Liver (tissue), 9 donors: Measurements from ENCODE around the gene DUOXA2. TPM values are rescaled to one million over a fixed set of nuclear protein-coding genes. Genes with fewer than 3 reads are reported as not detected.

ENCODE experiments used
- DNase-seq: peaks from one replicate; pipeline ENCODE4 v3.0.0-alpha.2; 2017; ENCODE audit warnings: low spot score
- H3K27ac ChIP-seq, 2 donors: one replicate each; pipeline ENCODE4 v1.7.0; 2013; ENCODE audit warnings: inconsistent platforms in 2 of 2, low read length in 2 of 2, control low read depth in 1 of 2, low read depth in 1 of 2, mild to moderate bottlenecking in 1 of 2
- H3K27me3 ChIP-seq, 4 donors: one replicate each; pipeline versions ENCODE4 v1.6.1 to v1.7.0; 2013; ENCODE audit warnings: low read length in 3 of 4, inconsistent platforms in 1 of 4, mild to moderate bottlenecking in 1 of 4, moderate library complexity in 1 of 4; ENCODE audit not compliant: control insufficient read depth in 4 of 4, insufficient read depth in 4 of 4
- H3K36me3 ChIP-seq, 4 donors: one replicate each; pipeline versions ENCODE4 v1.6.1 to v1.7.0; 2013; ENCODE audit warnings: low read length in 3 of 4, mild to moderate bottlenecking in 3 of 4, low read depth in 1 of 4, moderate library complexity in 1 of 4; ENCODE audit not compliant: control insufficient read depth in 4 of 4, insufficient read depth in 3 of 4
- H3K4me1 ChIP-seq, 4 donors: one replicate each; pipeline versions ENCODE4 v1.6.1 to v1.7.0; 2013; ENCODE audit warnings: low read length in 3 of 4, mild to moderate bottlenecking in 3 of 4, moderate library complexity in 1 of 4; ENCODE audit not compliant: control insufficient read depth in 4 of 4, insufficient read depth in 4 of 4
- H3K4me3 ChIP-seq, 3 donors: one replicate each; pipeline versions ENCODE4 v1.6.1 to v1.7.0; 2013; ENCODE audit warnings: low read length in 3 of 3, control low read depth in 1 of 3, low read depth in 1 of 3, mild to moderate bottlenecking in 1 of 3
- H3K9ac ChIP-seq, 2 donors: one replicate each; pipeline ENCODE4 v1.7.0; 2013; ENCODE audit warnings: low read length in 2 of 2, mild to moderate bottlenecking in 2 of 2, moderate library complexity in 2 of 2, control low read depth in 1 of 2, low read depth in 1 of 2
- H3K9me3 ChIP-seq, 4 donors: one replicate each; pipeline versions ENCODE4 v1.6.1 to v1.7.0; 2013; ENCODE audit warnings: low read length in 3 of 4; ENCODE audit not compliant: control insufficient read depth in 4 of 4
- ATF3 ChIP-seq: IDR thresholded peaks from 2 replicates; pipeline ENCODE4 v1.6.1; 2016; ENCODE audit warnings: antibody characterized with exemption
- EGR1 ChIP-seq, 2 donors: IDR thresholded peaks; 2 replicates each; pipeline ENCODE4 v1.6.1; 2016 to 2018; ENCODE audit warnings: antibody characterized with exemption in 2 of 2, low read depth in 2 of 2
- FOXA1 ChIP-seq: IDR thresholded peaks from 2 replicates; pipeline ENCODE4 v1.6.1; 2016; ENCODE audit warnings: antibody characterized with exemption
- FOXA2 ChIP-seq: IDR thresholded peaks from 2 replicates; pipeline ENCODE4 v1.6.1; 2016; ENCODE audit warnings: antibody characterized with exemption
- GABPA ChIP-seq, 2 donors: IDR thresholded peaks in 1 of 2; conservative IDR thresholded peaks in 1 of 2; 2 replicates each; pipeline ENCODE4 v1.6.1; 2016; ENCODE audit warnings: antibody characterized with exemption in 2 of 2, mild to moderate bottlenecking in 1 of 2, moderate library complexity in 1 of 2
- HNF4A ChIP-seq, 2 donors: conservative IDR thresholded peaks; 2 replicates each; pipeline ENCODE4 v1.6.1; 2016; ENCODE audit warnings: antibody characterized with exemption in 2 of 2, mild to moderate bottlenecking in 2 of 2
- HNF4G ChIP-seq: IDR thresholded peaks from 2 replicates; pipeline ENCODE4 v1.6.1; 2016; ENCODE audit warnings: antibody characterized with exemption
- JUND ChIP-seq, 2 donors: IDR thresholded peaks; 2 replicates each; pipeline ENCODE4 v1.6.1; 2016; ENCODE audit warnings: antibody characterized with exemption in 2 of 2
- MAX ChIP-seq: IDR thresholded peaks from 2 replicates; pipeline ENCODE4 v1.6.1; 2016; ENCODE audit warnings: antibody characterized with exemption
- NR2F2 ChIP-seq: IDR thresholded peaks from 2 replicates; pipeline ENCODE4 v1.6.1; 2016; ENCODE audit warnings: antibody characterized with exemption
- RAD21 ChIP-seq, 2 donors: IDR thresholded peaks; 2 replicates each; pipeline ENCODE4 v1.6.1; 2016; ENCODE audit warnings: antibody characterized with exemption in 2 of 2, mild to moderate bottlenecking in 2 of 2
- RXRA ChIP-seq, 2 donors: IDR thresholded peaks; 2 replicates each; pipeline ENCODE4 v1.6.1; 2017 to 2018; ENCODE audit warnings: antibody characterized with exemption in 2 of 2, mild to moderate bottlenecking in 1 of 2
- YY1 ChIP-seq: IDR thresholded peaks from 2 replicates; pipeline ENCODE4 v1.6.1; 2016; ENCODE audit warnings: antibody characterized with exemption, mild to moderate bottlenecking
- WGBS: extraction: QIAGEN DNeasy Blood & Tissue Kit; methylation state at CpG from one replicate; pipeline ENCODE4 v1.1.7; 2013; 5-methylcytosine and 5-hydroxymethylcytosine counted together
- polyA plus RNA-seq, 2 donors: library from polyadenylated mRNA; stranded (reverse) in 1 of 2; unstranded in 1 of 2; fragments of 200-250 nt in 1 of 2; fragments of >200 nt in 1 of 2; fragmentation: Nextera tagmentation in 1 of 2; extraction: Ambion mirVana in 1 of 2; gene quantifications; one replicate each; pipeline versions ENCODE4 v1.2.1 to v1.2.3, GENCODE V29; 2013 to 2015
- total RNA-seq, 2 donors: library from RNA; depleted of rRNA; stranded (reverse); fragments of >200 nt; gene quantifications; one replicate each; pipeline ENCODE4 v1.2.3, GENCODE V29; 2014
- TF ChIP-seq, protein P1 (sequence below): fragments of 150-350 bp; IDR thresholded peaks from 2 replicates; pipeline ENCODE4 v1.5.1; 2017; ENCODE audit warnings: improper control_type of control experiment, low read depth, low read length; ENCODE audit not compliant: missing input control
- TF ChIP-seq, protein P2 (sequence below): IDR thresholded peaks from 2 replicates; pipeline ENCODE4 v1.6.1; 2016; ENCODE audit warnings: antibody characterized with exemption
- TF ChIP-seq, protein P3 (sequence below): IDR thresholded peaks from 2 replicates; pipeline ENCODE4 v1.6.1; 2016; ENCODE audit warnings: antibody characterized with exemption, mild to moderate bottlenecking
- donor health status: healthy.
- donor health status: healthy.
- donor health status: healthy.
- donor health status: healthy.
- donor health status: healthy.

Gene DUOXA2
- total and polyA plus RNA-seq, 4 donors: 0.07 TPM; not detected in 3

GRCh38 chr15:45121020-45121419 is 6.9 kb downstream of the DUOXA2 start:
- H3K27ac ChIP-seq: no peak overlapping the region
- no peaks in the 10 kb centered on the region for H3K9me3 ChIP-seq
- H3K4me1 ChIP-seq: peaks cover 4 to 18% (median 10%) of the 10 kb centered on the region in 4 donors
- no peak overlapping the region for H3K9ac ChIP-seq
- H3K4me3 ChIP-seq: no peak overlapping the region
- no peaks in the 10 kb centered on the region for H3K36me3 ChIP-seq
- TF ChIP-seq ATF3 (no peak), RXRA (IDR thresholded peaks at IDR 0.05) (no peak), GABPA (IDR thresholded peaks at IDR 0.05 in 1 of 2, conservative IDR thresholded peaks at IDR 0.05 in 1 of 2) (no peak), RAD21 (IDR thresholded peaks at IDR 0.05) (no peak)
- TF ChIP-seq, protein P1, sequence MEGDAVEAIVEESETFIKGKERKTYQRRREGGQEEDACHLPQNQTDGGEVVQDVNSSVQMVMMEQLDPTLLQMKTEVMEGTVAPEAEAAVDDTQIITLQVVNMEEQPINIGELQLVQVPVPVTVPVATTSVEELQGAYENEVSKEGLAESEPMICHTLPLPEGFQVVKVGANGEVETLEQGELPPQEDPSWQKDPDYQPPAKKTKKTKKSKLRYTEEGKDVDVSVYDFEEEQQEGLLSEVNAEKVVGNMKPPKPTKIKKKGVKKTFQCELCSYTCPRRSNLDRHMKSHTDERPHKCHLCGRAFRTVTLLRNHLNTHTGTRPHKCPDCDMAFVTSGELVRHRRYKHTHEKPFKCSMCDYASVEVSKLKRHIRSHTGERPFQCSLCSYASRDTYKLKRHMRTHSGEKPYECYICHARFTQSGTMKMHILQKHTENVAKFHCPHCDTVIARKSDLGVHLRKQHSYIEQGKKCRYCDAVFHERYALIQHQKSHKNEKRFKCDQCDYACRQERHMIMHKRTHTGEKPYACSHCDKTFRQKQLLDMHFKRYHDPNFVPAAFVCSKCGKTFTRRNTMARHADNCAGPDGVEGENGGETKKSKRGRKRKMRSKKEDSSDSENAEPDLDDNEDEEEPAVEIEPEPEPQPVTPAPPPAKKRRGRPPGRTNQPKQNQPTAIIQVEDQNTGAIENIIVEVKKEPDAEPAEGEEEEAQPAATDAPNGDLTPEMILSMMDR: no peak
- DNase-seq: no peak
- WGBS: 92% methylated on average over 3 of the region's 3 CpGs
- peaks cover 0 to 4% (median 0%) of the 10 kb centered on the region in 4 donors for H3K27me3 ChIP-seq

- no peak for DNase-seq
- Histone ChIP-seq H3K36me3 (no peaks in the 10 kb centered on the region), H3K27ac (no peak overlapping the region), H3K4me3 (no peak overlapping the region), H3K27me3 (no peaks in the 10 kb centered on the region), H3K9ac (no peak overlapping the region), H3K4me1 (peaks cover 3 to 12% (median 7%) of the 10 kb centered on the region in 4 donors), H3K9me3 (no peaks in the 10 kb centered on the region)
- TF ChIP-seq YY1 (no peak), HNF4G (no peak), NR2F2 (no peak)
- 70% methylated on average over 9 of the region's 9 CpGs for WGBS
These were observed 7.7 kb downstream of the DUOXA2 start for GRCh38 chr15:45121706-45122417.

DNA sequence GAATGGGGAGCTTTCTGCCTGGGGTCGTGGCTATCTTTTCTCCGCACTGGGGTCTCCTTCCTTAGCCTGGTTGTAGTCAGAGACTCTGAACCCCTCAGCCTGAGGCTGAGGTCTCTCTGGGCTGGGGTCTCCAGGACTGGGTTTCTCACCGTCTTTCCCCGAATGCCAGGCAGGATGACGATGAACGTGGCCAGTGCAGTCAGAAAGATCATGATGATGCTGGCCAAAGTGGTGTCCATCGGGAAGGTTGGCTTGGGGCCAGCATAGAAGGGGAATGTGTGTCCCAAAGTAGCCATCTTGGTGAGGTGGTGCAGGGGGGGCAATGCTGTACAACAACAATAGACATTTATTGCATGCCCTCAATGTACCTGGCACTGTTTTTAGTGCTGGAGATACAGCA is 8.6 kb downstream of the DUOXA2 start:
- no peak for DNase-seq
- no peaks in the 10 kb centered on the region for H3K27me3 ChIP-seq
- no peaks in the 10 kb centered on the region for H3K9me3 ChIP-seq
- H3K4me1 ChIP-seq: peaks cover 0 to 6% (median 2%) of the 10 kb centered on the region in 4 donors
- H3K9ac ChIP-seq: no peak overlapping the region
- H3K27ac ChIP-seq: no peak overlapping the region
- H3K4me3 ChIP-seq: no peak overlapping the region
- WGBS: 82% methylated on average over 7 of the region's 7 CpGs
- H3K36me3 ChIP-seq: no peaks in the 10 kb centered on the region
- no peak for TF ChIP-seq FOXA2
- TF ChIP-seq HNF4G: no peak
- TF ChIP-seq RAD21 (IDR thresholded peaks at IDR 0.05): no peak
- TF ChIP-seq MAX: no peak
- TF ChIP-seq, protein P2, sequence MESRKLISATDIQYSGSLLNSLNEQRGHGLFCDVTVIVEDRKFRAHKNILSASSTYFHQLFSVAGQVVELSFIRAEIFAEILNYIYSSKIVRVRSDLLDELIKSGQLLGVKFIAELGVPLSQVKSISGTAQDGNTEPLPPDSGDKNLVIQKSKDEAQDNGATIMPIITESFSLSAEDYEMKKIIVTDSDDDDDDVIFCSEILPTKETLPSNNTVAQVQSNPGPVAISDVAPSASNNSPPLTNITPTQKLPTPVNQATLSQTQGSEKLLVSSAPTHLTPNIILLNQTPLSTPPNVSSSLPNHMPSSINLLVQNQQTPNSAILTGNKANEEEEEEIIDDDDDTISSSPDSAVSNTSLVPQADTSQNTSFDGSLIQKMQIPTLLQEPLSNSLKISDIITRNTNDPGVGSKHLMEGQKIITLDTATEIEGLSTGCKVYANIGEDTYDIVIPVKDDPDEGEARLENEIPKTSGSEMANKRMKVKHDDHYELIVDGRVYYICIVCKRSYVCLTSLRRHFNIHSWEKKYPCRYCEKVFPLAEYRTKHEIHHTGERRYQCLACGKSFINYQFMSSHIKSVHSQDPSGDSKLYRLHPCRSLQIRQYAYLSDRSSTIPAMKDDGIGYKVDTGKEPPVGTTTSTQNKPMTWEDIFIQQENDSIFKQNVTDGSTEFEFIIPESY: no peak
- TF ChIP-seq, protein P3, sequence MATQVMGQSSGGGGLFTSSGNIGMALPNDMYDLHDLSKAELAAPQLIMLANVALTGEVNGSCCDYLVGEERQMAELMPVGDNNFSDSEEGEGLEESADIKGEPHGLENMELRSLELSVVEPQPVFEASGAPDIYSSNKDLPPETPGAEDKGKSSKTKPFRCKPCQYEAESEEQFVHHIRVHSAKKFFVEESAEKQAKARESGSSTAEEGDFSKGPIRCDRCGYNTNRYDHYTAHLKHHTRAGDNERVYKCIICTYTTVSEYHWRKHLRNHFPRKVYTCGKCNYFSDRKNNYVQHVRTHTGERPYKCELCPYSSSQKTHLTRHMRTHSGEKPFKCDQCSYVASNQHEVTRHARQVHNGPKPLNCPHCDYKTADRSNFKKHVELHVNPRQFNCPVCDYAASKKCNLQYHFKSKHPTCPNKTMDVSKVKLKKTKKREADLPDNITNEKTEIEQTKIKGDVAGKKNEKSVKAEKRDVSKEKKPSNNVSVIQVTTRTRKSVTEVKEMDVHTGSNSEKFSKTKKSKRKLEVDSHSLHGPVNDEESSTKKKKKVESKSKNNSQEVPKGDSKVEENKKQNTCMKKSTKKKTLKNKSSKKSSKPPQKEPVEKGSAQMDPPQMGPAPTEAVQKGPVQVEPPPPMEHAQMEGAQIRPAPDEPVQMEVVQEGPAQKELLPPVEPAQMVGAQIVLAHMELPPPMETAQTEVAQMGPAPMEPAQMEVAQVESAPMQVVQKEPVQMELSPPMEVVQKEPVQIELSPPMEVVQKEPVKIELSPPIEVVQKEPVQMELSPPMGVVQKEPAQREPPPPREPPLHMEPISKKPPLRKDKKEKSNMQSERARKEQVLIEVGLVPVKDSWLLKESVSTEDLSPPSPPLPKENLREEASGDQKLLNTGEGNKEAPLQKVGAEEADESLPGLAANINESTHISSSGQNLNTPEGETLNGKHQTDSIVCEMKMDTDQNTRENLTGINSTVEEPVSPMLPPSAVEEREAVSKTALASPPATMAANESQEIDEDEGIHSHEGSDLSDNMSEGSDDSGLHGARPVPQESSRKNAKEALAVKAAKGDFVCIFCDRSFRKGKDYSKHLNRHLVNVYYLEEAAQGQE: no peak
- no peak for TF ChIP-seq EGR1 (IDR thresholded peaks at IDR 0.05; ENCODE audit: low read depth in 2 of 2)
- no peak for TF ChIP-seq ATF3
- TF ChIP-seq HNF4A (conservative IDR thresholded peaks at IDR 0.05): no peak
- no peak for TF ChIP-seq FOXA1
- no peak for TF ChIP-seq RXRA (IDR thresholded peaks at IDR 0.05)
- TF ChIP-seq GABPA (IDR thresholded peaks at IDR 0.05 in 1 of 2, conservative IDR thresholded peaks at IDR 0.05 in 1 of 2): no peak
- TF ChIP-seq, protein P1: no peak
- no peak for TF ChIP-seq JUND (IDR thresholded peaks at IDR 0.05)
- TF ChIP-seq NR2F2: no peak
